ENCODE measurements around the gene TJP3. TPM values are rescaled to one million over a fixed set of nuclear protein-coding genes. Genes with fewer than 3 reads are reported as not detected.
A peak's percentile ranks its signal among the peaks of the same experiment; 100 is the strongest.

The TJP3 gene
- polyA plus RNA-seq, 2 donors = 44.5 to 118 TPM

GRCh38 chr19:3710265-3710812 is 2.2 kb downstream of the TJP3 start:
- whole genome bisulfite sequencing, 2 donors = 26 to 30% methylated on average over 20 of the region's 20 CpGs
- H3K36me3 ChIP-seq (ENCODE audit: control insufficient read depth in 2 of 2, insufficient read depth in 2 of 2, low read length in 1 of 2) = peaks cover 0 to 2% of the 10 kb centered on the region in 2 donors
- peaks cover 0 to 3% of the 10 kb centered on the region in 2 donors for H3K9me3 ChIP-seq (ENCODE audit: control insufficient read depth in 2 of 2, insufficient read depth in 1 of 2, low read depth in 1 of 2, low read length in 1 of 2)
- H3K4me3 ChIP-seq (ENCODE audit: low read depth in 1 of 2, low read length in 2 of 2) = no peak overlapping the region
- peak overlapping the region in 1 of 2 donors; percentile 7 for H3K27ac ChIP-seq (ENCODE audit: low read depth in 2 of 2, low read length in 1 of 2)
- no peaks in the 10 kb centered on the region for H3K27me3 ChIP-seq (ENCODE audit: control insufficient read depth in 1 of 2, insufficient read depth in 2 of 2, low read length in 2 of 2)
- H3K4me1 ChIP-seq (ENCODE audit: control insufficient read depth in 2 of 2, insufficient read depth in 2 of 2, low read length in 1 of 2) = peaks cover 0 to 10% of the 10 kb centered on the region in 2 donors

GRCh38 chr19:3712663-3713611 is 4.8 kb downstream of the TJP3 start:
- no peaks in the 10 kb centered on the region for H3K27me3 ChIP-seq (ENCODE audit: control insufficient read depth in 1 of 2, insufficient read depth in 2 of 2, low read length in 2 of 2)
- H3K27ac ChIP-seq (ENCODE audit: low read depth in 2 of 2, low read length in 1 of 2) = peak overlapping the region; percentile 86 to 87
- peak overlapping the region in 1 of 2 donors; percentile 2 for H3K4me3 ChIP-seq (ENCODE audit: low read depth in 1 of 2, low read length in 2 of 2)
- H3K36me3 ChIP-seq (ENCODE audit: control insufficient read depth in 2 of 2, insufficient read depth in 2 of 2, low read length in 1 of 2) = peaks cover 0 to 5% of the 10 kb centered on the region in 2 donors
- H3K9me3 ChIP-seq (ENCODE audit: control insufficient read depth in 2 of 2, insufficient read depth in 1 of 2, low read depth in 1 of 2, low read length in 1 of 2) = peaks cover 0 to 2% of the 10 kb centered on the region in 2 donors
- H3K4me1 ChIP-seq (ENCODE audit: control insufficient read depth in 2 of 2, insufficient read depth in 2 of 2, low read length in 1 of 2) = peaks cover 0 to 8% of the 10 kb centered on the region in 2 donors
- 32 to 33% methylated on average over 23 of the region's 23 CpGs for WGBS, 2 donors

GRCh38 chr19:3716147-3716668 is 8.0 kb downstream of the TJP3 start:
- no peaks in the 10 kb centered on the region for H3K9me3 ChIP-seq (ENCODE audit: control insufficient read depth in 2 of 2, insufficient read depth in 1 of 2, low read depth in 1 of 2, low read length in 1 of 2)
- peaks cover 0 to 4% of the 10 kb centered on the region in 2 donors for H3K4me1 ChIP-seq (ENCODE audit: control insufficient read depth in 2 of 2, insufficient read depth in 2 of 2, low read length in 1 of 2)
- H3K36me3 ChIP-seq (ENCODE audit: control insufficient read depth in 2 of 2, insufficient read depth in 2 of 2, low read length in 1 of 2) = peaks cover 0 to 5% of the 10 kb centered on the region in 2 donors
- WGBS, 2 donors = 62 to 69% methylated on average over 16 of the region's 16 CpGs
- H3K27me3 ChIP-seq (ENCODE audit: control insufficient read depth in 1 of 2, insufficient read depth in 2 of 2, low read length in 2 of 2) = no peaks in the 10 kb centered on the region
- no peak overlapping the region for H3K4me3 ChIP-seq (ENCODE audit: low read depth in 1 of 2, low read length in 2 of 2)
- H3K27ac ChIP-seq (ENCODE audit: low read depth in 2 of 2, low read length in 1 of 2) = peak overlapping the region in 1 of 2 donors; percentile 66

- WGBS, 2 donors = 81 to 91% methylated on average over 4 of the region's 4 CpGs
- H3K36me3 ChIP-seq (ENCODE audit: control insufficient read depth in 2 of 2, insufficient read depth in 2 of 2, low read length in 1 of 2) = peaks cover 0 to 3% of the 10 kb centered on the region in 2 donors
- H3K9me3 ChIP-seq (ENCODE audit: control insufficient read depth in 2 of 2, insufficient read depth in 1 of 2, low read depth in 1 of 2, low read length in 1 of 2) = no peaks in the 10 kb centered on the region
- H3K27ac ChIP-seq (ENCODE audit: low read depth in 2 of 2, low read length in 1 of 2) = peak overlapping the region in 1 of 2 donors; percentile 46
- peaks cover 2% of the 10 kb centered on the region in 2 donors for H3K4me1 ChIP-seq (ENCODE audit: control insufficient read depth in 2 of 2, insufficient read depth in 2 of 2, low read length in 1 of 2)
- no peak overlapping the region for H3K4me3 ChIP-seq (ENCODE audit: low read depth in 1 of 2, low read length in 2 of 2)
- peaks cover 0 to 4% of the 10 kb centered on the region in 2 donors for H3K27me3 ChIP-seq (ENCODE audit: control insufficient read depth in 1 of 2, insufficient read depth in 2 of 2, low read length in 2 of 2)
Measured at GRCh38 chr19:3719868-3720267, 11.7 kb downstream of the TJP3 start.

- H3K27me3 ChIP-seq (ENCODE audit: control insufficient read depth in 1 of 2, insufficient read depth in 2 of 2, low read length in 2 of 2) = peaks cover 0 to 4% of the 10 kb centered on the region in 2 donors
- 11 to 14% methylated on average over 9 of the region's 9 CpGs for WGBS, 2 donors
- H3K36me3 ChIP-seq (ENCODE audit: control insufficient read depth in 2 of 2, insufficient read depth in 2 of 2, low read length in 1 of 2) = peaks cover 0 to 3% of the 10 kb centered on the region in 2 donors
- no peaks in the 10 kb centered on the region for H3K9me3 ChIP-seq (ENCODE audit: control insufficient read depth in 2 of 2, insufficient read depth in 1 of 2, low read depth in 1 of 2, low read length in 1 of 2)
- peaks cover 2% of the 10 kb centered on the region in 2 donors for H3K4me1 ChIP-seq (ENCODE audit: control insufficient read depth in 2 of 2, insufficient read depth in 2 of 2, low read length in 1 of 2)
- peak overlapping the region in 1 of 2 donors; percentile 63 for H3K27ac ChIP-seq (ENCODE audit: low read depth in 2 of 2, low read length in 1 of 2)
- H3K4me3 ChIP-seq (ENCODE audit: low read depth in 1 of 2, low read length in 2 of 2) = no peak overlapping the region
Measured at GRCh38 chr19:3720349-3720917, 12.2 kb downstream of the TJP3 start.

GRCh38 chr19:3721131-3721886 is 13.1 kb downstream of the TJP3 start:
- peak overlapping the region; percentile 51 to 57 for H3K4me3 ChIP-seq (ENCODE audit: low read depth in 1 of 2, low read length in 2 of 2)
- WGBS, 2 donors = 14 to 15% methylated on average over 45 to 46 of the region's 46 CpGs
- H3K4me1 ChIP-seq (ENCODE audit: control insufficient read depth in 2 of 2, insufficient read depth in 2 of 2, low read length in 1 of 2) = peaks cover 2% of the 10 kb centered on the region in 2 donors
- H3K9me3 ChIP-seq (ENCODE audit: control insufficient read depth in 2 of 2, insufficient read depth in 1 of 2, low read depth in 1 of 2, low read length in 1 of 2) = no peaks in the 10 kb centered on the region
- peaks cover 0 to 4% of the 10 kb centered on the region in 2 donors for H3K27me3 ChIP-seq (ENCODE audit: control insufficient read depth in 1 of 2, insufficient read depth in 2 of 2, low read length in 2 of 2)
- H3K27ac ChIP-seq (ENCODE audit: low read depth in 2 of 2, low read length in 1 of 2) = peak overlapping the region; percentile 69 to 76
- peaks cover 0 to 1% of the 10 kb centered on the region in 2 donors for H3K36me3 ChIP-seq (ENCODE audit: control insufficient read depth in 2 of 2, insufficient read depth in 2 of 2, low read length in 1 of 2)

GRCh38 chr19:3721887-3722442 is 13.8 kb downstream of the TJP3 start:
- no peaks in the 10 kb centered on the region for H3K36me3 ChIP-seq (ENCODE audit: control insufficient read depth in 2 of 2, insufficient read depth in 2 of 2, low read length in 1 of 2)
- peaks cover 2% of the 10 kb centered on the region in 2 donors for H3K4me1 ChIP-seq (ENCODE audit: control insufficient read depth in 2 of 2, insufficient read depth in 2 of 2, low read length in 1 of 2)
- H3K27me3 ChIP-seq (ENCODE audit: control insufficient read depth in 1 of 2, insufficient read depth in 2 of 2, low read length in 2 of 2) = peaks cover 0 to 4% of the 10 kb centered on the region in 2 donors
- H3K27ac ChIP-seq (ENCODE audit: low read depth in 2 of 2, low read length in 1 of 2) = peak overlapping the region; percentile 30 to 69
- no peaks in the 10 kb centered on the region for H3K9me3 ChIP-seq (ENCODE audit: control insufficient read depth in 2 of 2, insufficient read depth in 1 of 2, low read depth in 1 of 2, low read length in 1 of 2)
- H3K4me3 ChIP-seq (ENCODE audit: low read depth in 1 of 2, low read length in 2 of 2) = peak overlapping the region; percentile 51 to 57
- WGBS, 2 donors = 3 to 4% methylated on average over 26 of the region's 26 CpGs

GRCh38 chr19:3722443-3723109 is 14.4 kb downstream of the TJP3 start:
- WGBS, 2 donors = 4 to 5% methylated on average over 26 to 30 of the region's 30 CpGs
- no peaks in the 10 kb centered on the region for H3K36me3 ChIP-seq (ENCODE audit: control insufficient read depth in 2 of 2, insufficient read depth in 2 of 2, low read length in 1 of 2)
- H3K4me3 ChIP-seq (ENCODE audit: low read depth in 1 of 2, low read length in 2 of 2) = peak overlapping the region; percentile 51 to 57
- H3K9me3 ChIP-seq (ENCODE audit: control insufficient read depth in 2 of 2, insufficient read depth in 1 of 2, low read depth in 1 of 2, low read length in 1 of 2) = no peaks in the 10 kb centered on the region
- H3K4me1 ChIP-seq (ENCODE audit: control insufficient read depth in 2 of 2, insufficient read depth in 2 of 2, low read length in 1 of 2) = peaks cover 2% of the 10 kb centered on the region in 2 donors
- peak overlapping the region; percentile 30 to 69 for H3K27ac ChIP-seq (ENCODE audit: low read depth in 2 of 2, low read length in 1 of 2)
- H3K27me3 ChIP-seq (ENCODE audit: control insufficient read depth in 1 of 2, insufficient read depth in 2 of 2, low read length in 2 of 2) = peaks cover 0 to 4% of the 10 kb centered on the region in 2 donors

Measured in esophagus (tissue), 2 donors.